HepG2 (cell line): Measurements from ENCODE around the gene RPL4.
"Not testable (repeated sequence)": the region's sequence is repeated elsewhere in the genome, so short reads cannot be mapped to it uniquely, and the experiment has no call there.

Experiments used
- ARNTL ChIP-seq: sonication (generic); formaldehyde crosslinking; IDR thresholded peaks from 2 replicates; pipeline ENCODE4 v1.4.0; 2020; ENCODE audit warnings: mild to moderate bottlenecking, missing genetic modification reagents
- NR2F6 ChIP-seq, 2 experiments: IDR thresholded peaks; 2 replicates each; pipeline ENCODE4 v1.6.1; 2016; ENCODE audit warnings: antibody characterized with exemption in 1 of 2, mild to moderate bottlenecking in 1 of 2
- PLSCR1 ChIP-seq: sonication (generic); formaldehyde crosslinking; IDR thresholded peaks from 2 replicates; pipeline ENCODE4 v1.5.0; 2020; ENCODE audit warnings: missing genetic modification reagents, mild to moderate bottlenecking, borderline replicate concordance
- PRPF4 ChIP-seq: fragments of 200-400 bp; formaldehyde crosslinking; IDR thresholded peaks from 2 replicates; pipeline ENCODE4 v1.6.1; 2016; ENCODE audit warnings: low read length, low read depth; ENCODE audit not compliant: poor library complexity, severe bottlenecking
- TCF7L2 ChIP-seq: IDR thresholded peaks from 2 replicates; pipeline ENCODE4 v1.6.1; 2011; ENCODE audit warnings: mild to moderate bottlenecking, low read depth, low read length, moderate library complexity

GRCh38 chr15:66465294-66465693 is 39.4 kb downstream of the RPL4 start:
- not testable (repeated sequence) for TF ChIP-seq NR2F6 (IDR thresholded peaks at IDR 0.05); NR2F6 (CRISPR knock-in tag; IDR thresholded peaks at IDR 0.05); PRPF4; TCF7L2; ARNTL (CRISPR knock-in tag); PLSCR1
